ENCODE results near the gene COLQ.

Gene COLQ

DNA sequence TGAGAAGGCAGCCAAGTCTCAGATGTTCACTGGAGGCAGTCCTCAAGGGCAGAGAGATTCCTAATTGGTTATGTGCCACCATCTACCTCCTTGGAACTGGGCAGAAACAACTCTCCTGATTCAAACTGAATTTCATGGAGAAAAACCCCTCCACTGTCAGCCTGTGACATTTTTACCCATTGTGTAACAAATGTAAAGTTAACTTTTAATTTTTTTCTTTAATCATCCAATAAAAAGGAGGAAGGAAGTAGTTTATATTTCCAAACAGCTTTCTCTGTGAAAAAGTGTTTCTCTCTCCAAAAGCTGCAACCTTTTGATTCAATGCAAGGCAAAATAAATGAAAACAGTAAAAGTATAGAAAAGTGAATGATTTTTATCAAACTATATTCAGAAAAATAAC is 510 bp upstream of the COLQ start:
- TF ChIP-seq, protein P1, sequence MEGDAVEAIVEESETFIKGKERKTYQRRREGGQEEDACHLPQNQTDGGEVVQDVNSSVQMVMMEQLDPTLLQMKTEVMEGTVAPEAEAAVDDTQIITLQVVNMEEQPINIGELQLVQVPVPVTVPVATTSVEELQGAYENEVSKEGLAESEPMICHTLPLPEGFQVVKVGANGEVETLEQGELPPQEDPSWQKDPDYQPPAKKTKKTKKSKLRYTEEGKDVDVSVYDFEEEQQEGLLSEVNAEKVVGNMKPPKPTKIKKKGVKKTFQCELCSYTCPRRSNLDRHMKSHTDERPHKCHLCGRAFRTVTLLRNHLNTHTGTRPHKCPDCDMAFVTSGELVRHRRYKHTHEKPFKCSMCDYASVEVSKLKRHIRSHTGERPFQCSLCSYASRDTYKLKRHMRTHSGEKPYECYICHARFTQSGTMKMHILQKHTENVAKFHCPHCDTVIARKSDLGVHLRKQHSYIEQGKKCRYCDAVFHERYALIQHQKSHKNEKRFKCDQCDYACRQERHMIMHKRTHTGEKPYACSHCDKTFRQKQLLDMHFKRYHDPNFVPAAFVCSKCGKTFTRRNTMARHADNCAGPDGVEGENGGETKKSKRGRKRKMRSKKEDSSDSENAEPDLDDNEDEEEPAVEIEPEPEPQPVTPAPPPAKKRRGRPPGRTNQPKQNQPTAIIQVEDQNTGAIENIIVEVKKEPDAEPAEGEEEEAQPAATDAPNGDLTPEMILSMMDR (IDR thresholded peaks at IDR 0.05; ENCODE audit: low read depth, low read length) = no peak
- no peak for DNase-seq (ENCODE audit: extremely low read depth, low read depth)

DNA sequence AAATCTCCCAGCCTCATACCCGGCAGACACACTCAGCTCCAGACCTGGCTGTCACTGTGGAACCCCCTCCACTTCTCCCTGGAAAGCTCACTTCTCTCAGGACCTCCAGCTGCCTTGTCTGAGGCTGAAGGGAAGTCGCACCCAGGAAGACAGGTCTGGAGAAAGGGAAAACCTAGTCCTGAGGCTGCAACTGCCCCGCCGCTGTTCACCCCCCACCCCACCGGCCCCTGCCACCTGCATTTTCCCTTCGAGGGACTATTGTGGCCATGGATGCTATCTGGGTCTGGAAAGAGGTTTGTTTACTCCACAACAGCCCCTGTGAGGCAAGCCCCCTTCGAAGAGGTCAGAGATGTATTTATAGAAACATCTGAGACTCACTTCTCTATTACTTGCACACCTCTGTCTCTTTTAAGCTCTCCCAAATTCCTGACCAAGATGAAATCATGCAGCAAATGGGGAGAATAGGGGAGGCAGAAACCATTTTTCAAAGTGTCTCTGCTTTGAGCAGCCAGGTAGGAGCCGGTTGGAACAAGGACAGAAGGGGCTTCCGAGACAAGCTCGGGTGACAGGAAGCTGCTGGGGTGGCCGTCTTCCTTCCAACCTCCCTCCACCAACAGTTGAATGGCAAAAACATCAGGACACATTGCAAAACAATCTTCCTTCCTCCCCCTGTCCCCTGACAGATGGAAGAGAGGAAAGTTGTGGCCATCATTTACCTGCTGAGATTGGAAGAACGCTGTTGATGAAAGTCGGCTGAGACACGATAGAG is 518 bp downstream of the COLQ start:
- DNase-seq (ENCODE audit: extremely low read depth, low read depth) = no peak
- TF ChIP-seq, protein P1 (IDR thresholded peaks at IDR 0.05; ENCODE audit: low read depth, low read length) = no peak

DNA sequence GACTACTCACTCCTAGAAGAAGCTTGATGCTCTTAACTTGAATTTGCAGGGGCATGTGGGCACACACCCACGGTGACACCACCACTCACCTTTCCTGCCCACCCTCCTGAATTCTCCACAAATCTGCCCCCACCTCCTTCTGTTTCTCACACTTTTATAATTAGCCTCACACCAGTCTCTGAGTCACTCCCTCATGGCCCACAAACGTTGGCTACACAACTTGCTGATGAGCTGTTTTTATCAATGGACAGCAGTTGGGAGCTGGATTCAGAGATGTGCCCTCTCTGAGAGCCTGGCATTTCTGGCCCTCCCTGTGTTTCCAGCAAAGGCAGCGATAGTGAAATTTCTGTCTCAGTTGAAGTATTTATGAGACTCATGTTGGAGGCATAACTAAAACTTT is 1.3 kb downstream of the COLQ start:
- TF ChIP-seq, protein P1 (IDR thresholded peaks at IDR 0.05; ENCODE audit: low read depth, low read length) = no peak
- no peak for DNase-seq (ENCODE audit: extremely low read depth, low read depth)

DNA sequence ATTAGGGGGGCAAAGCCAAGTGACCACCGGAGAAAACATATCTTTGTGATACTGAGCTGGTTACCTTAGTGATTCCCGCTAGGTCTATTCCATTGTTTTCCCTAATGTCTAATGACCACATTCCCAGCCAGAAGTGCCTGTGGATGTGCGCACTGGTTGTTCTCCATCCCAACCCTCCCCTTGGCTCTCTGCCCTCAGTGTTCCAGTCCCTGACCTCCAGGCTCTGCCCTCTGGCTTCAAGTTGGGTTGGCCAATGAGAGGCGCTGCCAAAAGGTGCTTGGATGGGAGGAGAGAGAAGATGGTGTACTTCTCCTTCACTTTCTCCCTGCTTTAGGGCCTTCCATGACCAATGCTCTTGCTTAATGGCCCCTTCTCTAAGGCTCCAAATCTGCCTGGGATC is 2.4 kb downstream of the COLQ start:
- TF ChIP-seq, protein P1 (IDR thresholded peaks at IDR 0.05; ENCODE audit: low read depth, low read length) = no peak

DNA sequence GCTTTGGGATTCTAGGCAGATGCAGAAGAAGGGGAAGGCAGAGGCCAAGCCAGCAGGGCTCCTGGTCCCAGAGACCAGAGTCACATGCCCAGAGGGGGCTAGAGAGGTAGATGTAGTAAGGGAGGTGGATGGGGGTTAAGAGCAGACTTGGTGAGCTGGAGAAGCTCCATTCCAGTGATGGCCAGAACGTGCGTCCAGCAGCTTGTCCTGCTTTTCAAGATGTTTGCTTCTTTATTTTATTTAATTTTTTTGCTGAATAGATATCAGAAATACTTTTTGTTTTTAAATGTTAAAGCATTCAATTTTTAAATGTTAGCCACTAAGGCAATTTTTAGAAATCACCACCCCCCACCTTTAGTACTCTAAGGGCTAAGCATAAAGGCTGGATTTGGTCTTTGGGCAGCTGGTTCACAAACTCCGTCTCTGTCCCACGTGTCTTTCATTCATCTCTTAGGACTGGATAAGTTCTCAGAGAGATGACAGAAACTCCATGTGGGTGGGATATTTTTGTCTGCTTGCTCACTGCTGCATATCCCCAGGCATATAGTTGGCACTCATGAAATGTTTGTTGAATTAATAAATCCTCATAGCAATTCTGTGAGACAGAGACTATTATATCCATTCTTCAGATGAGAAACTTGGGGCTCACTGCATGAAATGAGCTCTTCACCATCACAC is 6.7 kb downstream of the COLQ start:
- DNase-seq (ENCODE audit: extremely low read depth, low read depth) = no peak
- TF ChIP-seq, protein P1 (IDR thresholded peaks at IDR 0.05; ENCODE audit: low read depth, low read length) = no peak

More for the DNA sequence above, 2.4 kb downstream of the COLQ start:
- no peak for DNase-seq (ENCODE audit: extremely low read depth, low read depth)

DNA sequence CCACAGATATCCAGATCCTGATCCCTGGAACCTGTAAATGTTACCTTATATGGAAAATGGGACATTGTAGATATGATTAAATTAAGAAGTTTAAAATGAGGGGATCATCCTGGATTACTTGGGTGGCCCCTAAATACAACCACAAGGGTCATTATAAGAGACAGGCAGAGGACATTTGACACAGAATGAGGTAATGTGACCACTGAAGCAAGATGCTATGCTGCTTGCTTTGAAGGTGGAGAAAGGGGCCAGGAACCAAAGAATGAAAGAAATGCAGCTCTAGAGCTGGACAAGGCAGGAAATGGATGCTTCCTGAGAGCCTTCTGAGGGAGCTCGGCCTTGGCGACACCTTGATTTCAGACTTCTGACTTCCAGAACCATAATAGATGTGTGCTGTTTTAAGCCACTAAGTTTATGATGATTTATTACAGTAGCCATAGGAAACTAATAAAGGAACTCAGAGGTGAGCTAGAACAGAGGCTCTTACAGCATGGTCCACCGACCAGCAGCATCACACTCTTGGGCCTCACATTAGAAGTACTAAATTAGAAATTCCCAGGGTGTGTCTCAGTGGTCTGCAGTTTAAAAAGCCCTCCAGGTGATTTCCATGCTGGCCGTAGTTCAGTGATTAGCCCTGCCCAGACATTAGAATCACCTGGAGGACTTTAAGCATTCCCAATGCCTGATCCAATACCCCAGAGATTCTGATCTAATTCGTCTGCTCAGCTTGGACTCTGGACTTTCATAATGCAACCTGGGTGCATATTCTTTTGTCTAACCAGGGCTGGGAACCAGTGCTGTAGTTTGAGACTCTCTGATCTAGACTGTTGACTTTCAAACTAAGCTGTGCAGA is 7.5 kb downstream of the COLQ start:
- no peak for DNase-seq (ENCODE audit: extremely low read depth, low read depth)

More for the DNA sequence above, 7.5 kb downstream of the COLQ start:
- TF ChIP-seq, protein P1 (IDR thresholded peaks at IDR 0.05; ENCODE audit: low read depth, low read length) = no peak
